ENCODE results near the gene CARMIL1. TPM values are rescaled to one million over a fixed set of nuclear protein-coding genes. Genes with fewer than 3 reads are reported as not detected.

CARMIL1 gene
- total RNA-seq, 1 experiment from 2014 or later, result 23.6 TPM

GRCh38 chr6:25359191-25359861 lies 80.2 kb downstream of the CARMIL1 start:
- Histone ChIP-seq H2BK15ac (ENCODE audit: low read depth, low read length) (no peak overlapping the region), H4K5ac (ENCODE audit: insufficient read length, low read depth, low read length) (no peak overlapping the region), H3K79me1 (ENCODE audit: insufficient read depth, low read depth, low read length, poor library complexity, severe bottlenecking) (no peaks in the 10 kb centered on the region), H3K9me3 (ENCODE audit: control insufficient read depth, low read depth, low read length) (no peaks in the 10 kb centered on the region), H3K23me2 (ENCODE audit: insufficient read length, low read depth, low read length, poor library complexity, severe bottlenecking) (no peaks in the 10 kb centered on the region), H2BK12ac (ENCODE audit: insufficient read length, low read depth, low read length) (no peak overlapping the region), H3K27me3 (ENCODE audit: insufficient read depth, low read length) (no peaks in the 10 kb centered on the region), H3K56ac (ENCODE audit: insufficient read length, low read depth, low read length) (no peak overlapping the region), H2AFZ (ENCODE audit: low read length) (no peak overlapping the region), H4K91ac (ENCODE audit: insufficient read length, low read depth, low read length) (no peak overlapping the region), H2BK5ac (ENCODE audit: insufficient read length, low read length) (no peak overlapping the region), H4K8ac (replicated peaks; ENCODE audit: insufficient read length, low read depth, low read length) (no peak overlapping the region), H2AK5ac (ENCODE audit: insufficient read length, low read length) (no peak overlapping the region), H4K20me1 (ENCODE audit: control insufficient read depth, insufficient read depth, insufficient read length) (no peaks in the 10 kb centered on the region), H3T11ph (ENCODE audit: low read length) (no peak overlapping the region), H3K18ac (ENCODE audit: insufficient read length, low read depth, low read length) (no peak overlapping the region), H3K23ac (ENCODE audit: insufficient read length, low read depth, low read length) (no peak overlapping the region), H3K14ac (ENCODE audit: insufficient read depth, low read length) (no peak overlapping the region), H3K4me1 (ENCODE audit: insufficient read depth, low read length) (peaks cover 6% of the 10 kb centered on the region; the same call in 1 of the 2 replicates), H3K4me2 (ENCODE audit: insufficient read depth, insufficient read length, low read length) (no peak overlapping the region), H3K4ac (ENCODE audit: low read depth, low read length) (no peak overlapping the region), H3K79me2 (ENCODE audit: insufficient read depth, low read length) (peaks cover 3% of the 10 kb centered on the region; the same call in 1 of the 2 replicates), H3K27ac (ENCODE audit: insufficient read length, low read depth, low read length) (no peak overlapping the region), H2BK20ac (ENCODE audit: low read depth, low read length, poor library complexity, severe bottlenecking) (no peak overlapping the region), H2BK120ac (ENCODE audit: low read depth, low read length, poor library complexity, severe bottlenecking) (no peak overlapping the region), H3K9ac (ENCODE audit: extremely low read depth, insufficient read length, low read length) (no peak overlapping the region)
- H3K36me3 Mint-ChIP-seq (ENCODE audit: insufficient read depth in 1 of 3, low read depth in 3 of 3), result no peaks in the 10 kb centered on the region
- no CpG with 5 or more reads among the region's 6 CpGs for WGBS (ENCODE audit: extremely low coverage, insufficient read length, low lambda C conversion rate)
- no peak for TF ChIP-seq CTCF (conservative IDR thresholded peaks at IDR 0.05)
- no peaks in the 10 kb centered on the region for H3K27me3 Mint-ChIP-seq (ENCODE audit: low read depth)
- no peaks in the 10 kb centered on the region for H3K9me3 Mint-ChIP-seq
- DNase-seq, result no peak
- H3K4me1 Mint-ChIP-seq, result peaks cover 31 to 32% of the 10 kb centered on the region in 2 experiments
- peak overlapping the region; percentile 81 to 83 (median 82); a peak in 5 of 7 replicates for H3K27ac Mint-ChIP-seq
- no peak overlapping the region for H3K4me3 Mint-ChIP-seq

All from H9 (cell line).